HG03139 (cell line): ENCODE results near the gene IFTAP.

Experiments
- ATAC-seq: cut with Tn5 transposase; IDR thresholded peaks from one replicate; pipeline ENCODE4 v1.9.1; 2021; ENCODE audit not compliant: unreplicated experiment

The IFTAP gene

GRCh38 chr11:36596880-36597279 is 2.6 kb downstream of the IFTAP start:
- no peak for ATAC-seq

GRCh38 chr11:36598051-36598450 is 3.7 kb downstream of the IFTAP start, which contains the start of gene RAG2:
TSS of gene RAG2 (minus strand) at chr11:36598236. CDS start at chr11:36594168, 4,068 bp downstream.
- ATAC-seq: no peak

- no peak for ATAC-seq
These were observed 5.9 kb downstream of the IFTAP start for GRCh38 chr11:36600180-36600579.

GRCh38 chr11:36601155-36601554 is 6.9 kb downstream of the IFTAP start:
- no peak for ATAC-seq

- ATAC-seq: no peak
These were observed 7.8 kb downstream of the IFTAP start for GRCh38 chr11:36602135-36602534.

- no peak for ATAC-seq
These were observed 11.2 kb downstream of the IFTAP start for GRCh38 chr11:36605221-36606216.

GRCh38 chr11:36608491-36609199 is 14.3 kb downstream of the IFTAP start:
- no peak for ATAC-seq

- no peak for ATAC-seq
These were observed 15.1 kb downstream of the IFTAP start for GRCh38 chr11:36609383-36609782.

GRCh38 chr11:36615826-36616225 is 21.5 kb downstream of the IFTAP start:
- ATAC-seq: no peak

- no peak for ATAC-seq
These were observed 23.5 kb downstream of the IFTAP start for GRCh38 chr11:36617543-36618362.

- no peak for ATAC-seq
These were observed 24.2 kb downstream of the IFTAP start for GRCh38 chr11:36618363-36619047.

GRCh38 chr11:36619502-36619901 is 25.2 kb downstream of the IFTAP start:
- no peak for ATAC-seq

- no peak for ATAC-seq
These were observed 25.9 kb downstream of the IFTAP start for GRCh38 chr11:36620246-36620645.

- no peak for ATAC-seq
These were observed 28.3 kb downstream of the IFTAP start for GRCh38 chr11:36622431-36623136.

- no peak for ATAC-seq
These were observed 29.2 kb downstream of the IFTAP start for GRCh38 chr11:36623494-36623893.

GRCh38 chr11:36627006-36627405 is 32.7 kb downstream of the IFTAP start:
- ATAC-seq: no peak

GRCh38 chr11:36627471-36627870 is 33.2 kb downstream of the IFTAP start:
- no peak for ATAC-seq

GRCh38 chr11:36628141-36628540 is 33.8 kb downstream of the IFTAP start:
- ATAC-seq: no peak

GRCh38 chr11:36628765-36629244 is 34.5 kb downstream of the IFTAP start:
- no peak for ATAC-seq

- ATAC-seq: peak; percentile 67
These were observed 37.5 kb downstream of the IFTAP start for GRCh38 chr11:36631774-36632173.
